Measurements from ENCODE around the gene EDEM2.

EDEM2 gene

GRCh38 chr20:35181731-35182130 lies 34.6 kb upstream of the EDEM2 start:
- Histone ChIP-seq H3K9me3 (replicated peaks in 1 of 11) (no peaks in the 10 kb centered on the region), H3K36me3 (peaks cover 0 to 39% (median under 1%) of the 10 kb centered on the region in 11 experiments; a peak in 12 of 22 replicates), H3K9ac (no peak overlapping the region), H3K27ac (no peak overlapping the region), H3K4me2 (no peak overlapping the region), H3K4me1 (no peaks in the 10 kb centered on the region), H3K4me3 (no peak overlapping the region), H3K27me3 (no peaks in the 10 kb centered on the region), H4K20me1 (no peaks in the 10 kb centered on the region)
- TF ChIP-seq Cebpa-rat (IDR thresholded peaks at IDR 0.05): no peak

GRCh38 chr20:35180266-35180665 lies 33.1 kb upstream of the EDEM2 start:
- H3K9ac ChIP-seq: no peak overlapping the region
- no peak overlapping the region for H3K4me2 ChIP-seq
- no peak overlapping the region for H3K27ac ChIP-seq
- H3K9me3 ChIP-seq (replicated peaks in 1 of 11): no peaks in the 10 kb centered on the region
- no peak for TF ChIP-seq Cebpa-rat (IDR thresholded peaks at IDR 0.05)
- H4K20me1 ChIP-seq: no peaks in the 10 kb centered on the region
- H3K4me3 ChIP-seq: no peak overlapping the region
- H3K4me1 ChIP-seq: no peaks in the 10 kb centered on the region
- H3K36me3 ChIP-seq: peaks cover 0 to 50% (median 5%) of the 10 kb centered on the region in 11 experiments; a peak in 13 of 22 replicates
- H3K27me3 ChIP-seq: no peaks in the 10 kb centered on the region

- no peak for TF ChIP-seq Cebpa-rat (IDR thresholded peaks at IDR 0.05)
- Histone ChIP-seq H3K4me2 (no peak overlapping the region), H3K27ac (no peak overlapping the region)
Measured at GRCh38 chr20:35179292-35180212, 32.4 kb upstream of the EDEM2 start.

GRCh38 chr20:35176132-35176531 lies 29.0 kb upstream of the EDEM2 start:
- Histone ChIP-seq H3K4me2 (no peak overlapping the region), H3K4me3 (no peak overlapping the region), H3K4me1 (peaks cover 10 to 26% (median 15%) of the 10 kb centered on the region in 10 experiments; a peak in 19 of 20 replicates), H3K36me3 (peaks cover 0 to 40% (median 5%) of the 10 kb centered on the region in 11 experiments; a peak in 12 of 22 replicates), H4K20me1 (no peaks in the 10 kb centered on the region), H3K27me3 (no peaks in the 10 kb centered on the region), H3K9ac (no peak overlapping the region), H3K9me3 (replicated peaks in 1 of 11) (no peaks in the 10 kb centered on the region), H3K27ac (no peak overlapping the region)
- no peak for TF ChIP-seq Cebpa-rat (IDR thresholded peaks at IDR 0.05)

More at GRCh38 chr20:35179292-35180212, 32.4 kb upstream of the EDEM2 start:
- Histone ChIP-seq H4K20me1 (no peaks in the 10 kb centered on the region), H3K27me3 (no peaks in the 10 kb centered on the region), H3K4me1 (no peaks in the 10 kb centered on the region), H3K9ac (no peak overlapping the region), H3K9me3 (replicated peaks in 1 of 11) (no peaks in the 10 kb centered on the region), H3K36me3 (peaks cover 0 to 50% (median 5%) of the 10 kb centered on the region in 11 experiments; a peak in 13 of 22 replicates), H3K4me3 (no peak overlapping the region)

DNA sequence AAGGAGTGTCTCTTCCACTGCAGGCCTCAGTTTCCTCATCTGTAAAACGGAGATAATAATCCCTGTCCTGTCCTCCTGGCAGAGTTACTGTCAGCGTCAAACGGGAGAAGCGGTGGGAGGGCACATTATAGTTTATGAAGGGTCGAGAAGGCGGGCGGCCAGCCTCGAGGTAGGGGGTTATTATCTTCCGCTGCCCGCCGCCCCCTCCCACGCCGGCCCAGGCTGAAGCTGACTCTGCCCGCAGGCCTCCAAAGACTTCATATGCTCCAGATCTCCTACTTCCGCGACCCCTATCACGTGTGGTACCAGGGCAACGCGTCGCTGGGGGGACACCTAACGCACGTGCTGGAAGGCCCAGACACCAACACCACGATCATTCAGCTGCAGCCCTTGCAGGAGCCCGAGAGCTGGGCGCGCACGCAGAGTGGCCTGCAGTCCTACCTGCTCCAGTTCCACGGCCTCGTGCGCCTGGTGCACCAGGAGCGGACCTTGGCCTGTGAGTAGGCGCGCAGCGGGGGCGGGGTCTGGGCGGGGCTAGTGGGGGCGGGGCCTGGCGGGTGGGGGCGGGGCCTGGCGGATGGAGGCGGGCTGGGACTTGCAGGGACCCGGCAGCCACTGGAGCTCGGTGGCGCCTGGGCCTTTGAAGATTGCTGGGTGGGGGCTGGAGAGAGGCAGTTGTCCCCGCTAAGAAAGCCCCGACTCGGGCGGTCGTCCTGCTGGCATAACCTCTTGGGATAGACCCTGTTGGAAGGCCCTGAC lies 27.5 kb upstream of the EDEM2 start:
- Histone ChIP-seq H3K4me3 (no peak overlapping the region), H3K27me3 (no peaks in the 10 kb centered on the region), H3K9me3 (replicated peaks in 1 of 11) (no peaks in the 10 kb centered on the region), H4K20me1 (no peaks in the 10 kb centered on the region), H3K36me3 (peaks cover 0 to 33% (median 5%) of the 10 kb centered on the region in 11 experiments; a peak in 12 of 22 replicates), H3K27ac (no peak overlapping the region), H3K4me2 (peak overlapping the region in 1 of 11 experiments; percentile 92; a peak in 1 of 22 replicates), H3K4me1 (peaks cover 10 to 26% (median 15%) of the 10 kb centered on the region in 10 experiments; a peak in 19 of 20 replicates), H3K9ac (no peak overlapping the region)
- TF ChIP-seq Cebpa-rat (IDR thresholded peaks at IDR 0.05): no peak

DNA sequence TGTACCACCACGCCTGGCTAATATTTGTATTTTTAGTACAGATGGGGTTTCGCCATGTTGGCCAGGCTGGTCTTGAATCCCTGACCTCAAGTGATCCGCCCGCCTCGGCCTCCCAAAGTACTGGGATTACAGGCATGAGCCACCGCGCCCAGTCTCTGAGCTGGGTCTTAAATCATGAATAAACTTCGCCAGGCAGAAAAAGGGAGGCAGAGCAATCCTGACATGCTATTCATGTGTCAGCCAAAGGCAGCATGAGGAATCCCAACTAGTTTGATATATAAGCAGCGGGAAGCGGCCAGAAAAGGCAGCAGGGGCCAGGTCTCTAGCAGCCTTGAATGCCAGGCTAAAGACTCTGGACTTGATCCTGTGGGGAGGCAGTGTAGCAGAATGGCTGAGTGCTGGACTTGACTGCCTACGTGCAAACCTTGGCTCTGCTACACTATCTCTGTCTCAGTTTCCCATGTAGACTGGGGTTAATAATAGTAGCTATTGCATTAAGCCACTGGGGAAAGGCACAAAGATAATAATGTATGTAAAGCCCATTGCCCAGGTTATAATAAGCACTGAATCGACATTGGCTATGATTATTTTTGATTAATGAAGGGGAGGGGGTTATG lies 26.5 kb upstream of the EDEM2 start:
- no peak overlapping the region for H3K4me3 ChIP-seq
- no peak overlapping the region for H3K27ac ChIP-seq
- no peak overlapping the region for H3K9ac ChIP-seq

DNA sequence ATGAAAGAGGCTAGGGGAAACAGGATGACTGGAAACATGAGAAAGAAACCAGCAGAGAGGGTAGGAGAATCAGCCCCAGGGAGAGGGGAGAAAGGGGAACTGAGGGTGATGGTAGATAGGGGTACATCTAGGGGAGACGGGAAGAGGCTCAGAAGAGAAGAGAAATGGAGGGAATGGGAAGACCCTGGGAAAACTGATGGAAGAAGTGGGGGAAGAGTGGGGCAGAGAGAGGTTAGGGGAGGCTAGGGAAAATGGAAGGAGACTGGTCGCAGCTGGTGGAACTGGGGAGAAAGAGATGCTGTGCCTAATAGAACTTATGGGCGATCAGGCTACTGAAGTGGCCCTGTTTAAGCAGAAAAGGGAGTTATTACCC lies 25.3 kb upstream of the EDEM2 start:
- Histone ChIP-seq H3K4me1 (peaks cover 10 to 26% (median 15%) of the 10 kb centered on the region in 10 experiments; a peak in 19 of 20 replicates), H3K36me3 (peaks cover 0 to 18% (median 5%) of the 10 kb centered on the region in 11 experiments; a peak in 12 of 22 replicates), H3K4me3 (peak overlapping the region in 8 of 10 experiments; percentile 36 to 69 (median 56); a peak in 17 of 20 replicates), H3K4me2 (peak overlapping the region; percentile 67 to 92 (median 79); a peak in 21 of 22 replicates), H4K20me1 (no peaks in the 10 kb centered on the region), H3K27ac (peak overlapping the region in 7 of 11 experiments; percentile 24 to 76 (median 56); a peak in 12 of 22 replicates), H3K27me3 (no peaks in the 10 kb centered on the region), H3K9ac (peak overlapping the region; percentile 11 to 79 (median 61); a peak in 20 of 22 replicates), H3K9me3 (replicated peaks in 1 of 11) (no peaks in the 10 kb centered on the region)
- no peak for TF ChIP-seq Cebpa-rat (IDR thresholded peaks at IDR 0.05)

More for the DNA sequence above, 26.5 kb upstream of the EDEM2 start:
- H3K9me3 ChIP-seq (replicated peaks in 1 of 11): no peaks in the 10 kb centered on the region
- no peaks in the 10 kb centered on the region for H4K20me1 ChIP-seq
- peaks cover 10 to 26% (median 15%) of the 10 kb centered on the region in 10 experiments; a peak in 19 of 20 replicates for H3K4me1 ChIP-seq
- H3K4me2 ChIP-seq: peak overlapping the region in 4 of 11 experiments; percentile 1 to 92 (median 62); a peak in 4 of 22 replicates
- peaks cover 0 to 24% (median 5%) of the 10 kb centered on the region in 11 experiments; a peak in 12 of 22 replicates for H3K36me3 ChIP-seq
- no peak for TF ChIP-seq Cebpa-rat (IDR thresholded peaks at IDR 0.05)
- no peaks in the 10 kb centered on the region for H3K27me3 ChIP-seq

DNA sequence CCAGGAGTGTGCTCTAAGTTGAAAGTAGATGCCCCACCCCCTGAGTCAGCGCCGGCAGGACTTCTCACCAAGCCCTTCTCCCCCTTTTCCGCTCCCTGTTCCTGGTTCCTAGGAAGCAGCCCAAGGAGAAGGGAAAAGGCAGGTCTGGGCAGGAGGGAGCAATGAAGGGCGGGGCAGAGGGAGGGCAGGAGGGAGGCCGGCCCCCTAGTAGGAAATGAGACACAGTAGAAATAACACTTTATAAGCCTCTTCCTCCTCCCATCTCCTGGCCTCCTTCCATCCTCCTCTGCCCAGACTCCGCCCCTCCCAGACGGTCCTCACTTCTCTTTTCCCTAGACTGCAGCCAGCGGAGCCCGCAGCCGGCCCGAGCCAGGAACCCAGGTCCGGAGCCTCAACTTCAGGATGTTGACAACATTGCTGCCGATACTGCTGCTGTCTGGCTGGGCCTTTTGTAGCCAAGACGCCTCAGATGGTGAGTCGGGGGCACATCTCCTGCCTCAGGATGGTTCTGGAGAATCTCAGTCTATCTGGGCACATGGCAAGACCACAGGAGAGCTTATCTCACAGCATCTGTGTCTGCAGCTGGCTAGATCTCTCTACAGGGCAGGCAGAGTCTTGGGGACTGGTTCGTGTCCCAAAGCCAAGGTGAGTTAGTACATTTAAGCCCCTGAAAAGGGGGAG lies 24.8 kb upstream of the EDEM2 start, which contains the start of gene PROCR:
Gene PROCR (plus strand): TSS at position 320 of the 681 bp plus-strand sequence. CDS start 83 bp downstream, at position 403.
- Histone ChIP-seq H3K4me2 (peak within 1 kb of the TSS; percentile 67 to 92 (median 79)), H3K36me3 (peaks cover 0 to 15% (median 5%) of the 10 kb centered on the region in 11 experiments; a peak in 12 of 22 replicates), H3K4me3 (peak within 1 kb of the TSS; percentile 36 to 69 (median 54); a peak in 19 of 20 replicates), H3K27me3 (no peaks in the 10 kb centered on the region), H3K27ac (peak within 1 kb of the TSS in 7 of 11 experiments; percentile 24 to 76 (median 56); a peak in 12 of 22 replicates), H3K9ac (peak within 1 kb of the TSS; percentile 11 to 79 (median 61); a peak in 20 of 22 replicates), H3K4me1 (peaks cover 10 to 26% (median 15%) of the 10 kb centered on the region in 10 experiments; a peak in 19 of 20 replicates), H3K9me3 (replicated peaks in 1 of 11) (no peaks in the 10 kb centered on the region), H4K20me1 (no peaks in the 10 kb centered on the region)
- no peak for TF ChIP-seq Cebpa-rat (IDR thresholded peaks at IDR 0.05)

All from BLaER1 treated with 17β-estradiol and CSF1 and Interleukin-3, amounts not matched to agents 10 nM and 100 nM (cell line).